ENCODE measurements around the gene ZNF521. TPM values are rescaled to one million over a fixed set of nuclear protein-coding genes. Genes with fewer than 3 reads are reported as not detected.

ZNF521 gene
- total RNA-seq, 1 experiment from 2014 or later = not detected

GRCh38 chr18:25050605-25051004 is 301.4 kb downstream of the ZNF521 start:
- Histone ChIP-seq H3K4me3 (ENCODE audit: low read depth, low read length, poor library complexity, severe bottlenecking) (no peak overlapping the region), H3K9me3 (ENCODE audit: low read depth, low read length, poor library complexity, severe bottlenecking) (no peaks in the 10 kb centered on the region), H3K4me1 (ENCODE audit: insufficient read depth, low read length, poor library complexity, severe bottlenecking) (no peaks in the 10 kb centered on the region), H3K27ac (ENCODE audit: low read depth, low read length, poor library complexity, severe bottlenecking) (no peak overlapping the region), H3K27me3 (replicated peaks; ENCODE audit: insufficient read depth, low read depth, low read length, poor library complexity) (no peaks in the 10 kb centered on the region), H3K36me3 (ENCODE audit: insufficient read depth, low read length, poor library complexity, severe bottlenecking) (no peaks in the 10 kb centered on the region)
- ChIA-PET CTCF (no interaction called here), POLR2A (ENCODE audit: low non-redundant PET) (no interaction called here)
- TF ChIP-seq EZH2 (IDR thresholded peaks at IDR 0.05; ENCODE audit: borderline replicate concordance, low read depth, low read length, poor library complexity, severe bottlenecking) (no peak), CTCF (conservative IDR thresholded peaks at IDR 0.05; ENCODE audit: low read depth, low read length) (no peak)
- no peak for DNase-seq (ENCODE audit: low spot score)
- BruUV-seq (replicated peaks) = no TSS peak
- intact Hi-C loops (cut with micrococcal nuclease; ENCODE audit: unreplicated experiment) = no loop called here

DNA sequence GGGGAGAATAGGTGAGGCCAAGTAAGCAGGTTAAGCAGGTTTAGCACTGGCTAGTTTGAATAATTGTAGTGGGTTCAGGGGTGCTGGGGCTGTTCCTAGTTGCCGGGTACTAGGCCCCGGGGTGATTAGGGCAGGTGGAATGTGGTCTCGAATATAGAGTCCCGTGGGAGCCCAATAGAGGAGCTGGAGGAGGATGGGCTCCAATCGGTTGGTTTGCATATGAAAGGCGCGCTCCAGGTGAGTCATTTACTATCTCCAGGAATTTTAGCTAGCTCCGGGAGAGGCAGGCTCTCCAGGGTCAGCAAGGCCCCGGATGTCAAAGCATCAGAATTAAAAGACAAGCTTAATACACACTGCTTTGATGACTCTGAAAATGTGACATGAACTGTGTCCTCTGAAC is 304.0 kb downstream of the ZNF521 start:
- H3K4me1 ChIP-seq (ENCODE audit: insufficient read depth, low read length, poor library complexity, severe bottlenecking) = no peaks in the 10 kb centered on the region
- no peak overlapping the region for H3K4me3 ChIP-seq (ENCODE audit: low read depth, low read length, poor library complexity, severe bottlenecking)
- POLR2A ChIA-PET (ENCODE audit: low non-redundant PET) = no interaction called here
- CTCF ChIA-PET = no interaction called here
- no peak for DNase-seq (ENCODE audit: low spot score)
- H3K36me3 ChIP-seq (ENCODE audit: insufficient read depth, low read length, poor library complexity, severe bottlenecking) = no peaks in the 10 kb centered on the region
- H3K27me3 ChIP-seq (replicated peaks; ENCODE audit: insufficient read depth, low read depth, low read length, poor library complexity) = no peaks in the 10 kb centered on the region
- BruUV-seq (replicated peaks) = no TSS peak
- no peaks in the 10 kb centered on the region for H3K9me3 ChIP-seq (ENCODE audit: low read depth, low read length, poor library complexity, severe bottlenecking)
- TF ChIP-seq EZH2 (IDR thresholded peaks at IDR 0.05; ENCODE audit: borderline replicate concordance, low read depth, low read length, poor library complexity, severe bottlenecking) (no peak), CTCF (conservative IDR thresholded peaks at IDR 0.05; ENCODE audit: low read depth, low read length) (no peak)
- no peak overlapping the region for H3K27ac ChIP-seq (ENCODE audit: low read depth, low read length, poor library complexity, severe bottlenecking)
- intact Hi-C loops (cut with micrococcal nuclease; ENCODE audit: unreplicated experiment) = no loop called here

GRCh38 chr18:25047421-25047820 is 304.5 kb downstream of the ZNF521 start:
- H3K4me1 ChIP-seq (ENCODE audit: insufficient read depth, low read length, poor library complexity, severe bottlenecking) = no peaks in the 10 kb centered on the region
- H3K9me3 ChIP-seq (ENCODE audit: low read depth, low read length, poor library complexity, severe bottlenecking) = no peaks in the 10 kb centered on the region
- DNase-seq (ENCODE audit: low spot score) = no peak
- ChIA-PET CTCF (no interaction called here), POLR2A (ENCODE audit: low non-redundant PET) (no interaction called here)
- H3K27me3 ChIP-seq (replicated peaks; ENCODE audit: insufficient read depth, low read depth, low read length, poor library complexity) = no peaks in the 10 kb centered on the region
- H3K4me3 ChIP-seq (ENCODE audit: low read depth, low read length, poor library complexity, severe bottlenecking) = no peak overlapping the region
- BruUV-seq (replicated peaks) = no TSS peak
- intact Hi-C loops (cut with micrococcal nuclease; ENCODE audit: unreplicated experiment) = no loop called here
- no peaks in the 10 kb centered on the region for H3K36me3 ChIP-seq (ENCODE audit: insufficient read depth, low read length, poor library complexity, severe bottlenecking)
- no peak for TF ChIP-seq CTCF (conservative IDR thresholded peaks at IDR 0.05; ENCODE audit: low read depth, low read length)
- no peak for TF ChIP-seq EZH2 (IDR thresholded peaks at IDR 0.05; ENCODE audit: borderline replicate concordance, low read depth, low read length, poor library complexity, severe bottlenecking)
- no peak overlapping the region for H3K27ac ChIP-seq (ENCODE audit: low read depth, low read length, poor library complexity, severe bottlenecking)
